Sigmoid colon (tissue), 4 donors: ENCODE data around the gene OTOGL.

Experiments
- CTCF ChIP-seq, 4 experiments: fragments of 450-650 bp in 3 of 4; fragments of 200-600 bp in 1 of 4; IDR thresholded peaks; one replicate each; pipeline ENCODE4 v1.5.1; 2016 to 2019; ENCODE audit warnings: antibody characterized with exemption in 4 of 4, mild to moderate bottlenecking in 3 of 4, moderate library complexity in 2 of 4
- POLR2A ChIP-seq, 2 donors: fragments of 450-650 bp; IDR thresholded peaks; one replicate each; pipeline ENCODE4 v1.6.1; 2016; ENCODE audit warnings: antibody characterized with exemption in 2 of 2, mild to moderate bottlenecking in 2 of 2, moderate library complexity in 2 of 2
- POLR2AphosphoS5 ChIP-seq, 4 donors: sonication (generic); formaldehyde crosslinking; IDR thresholded peaks; one replicate each; pipeline ENCODE4 v1.6.1; 2017; ENCODE audit warnings: antibody characterized with exemption in 4 of 4

GRCh38 chr12:80161612-80162011, 62.3 kb downstream of the OTOGL start:
- TF ChIP-seq CTCF (IDR thresholded peaks at IDR 0.05) (no peak), POLR2A (IDR thresholded peaks at IDR 0.05) (no peak), POLR2AphosphoS5 (IDR thresholded peaks at IDR 0.05) (no peak)
